Ecto neural progenitor cell (in vitro differentiated cells): ENCODE measurements around the gene CNTD1.
"Not testable (repeated sequence)": the region's sequence is repeated elsewhere in the genome, so short reads cannot be mapped to it uniquely, and the experiment has no call there.

Experiments
- DNase-seq: peaks from one replicate; pipeline ENCODE4 v3.0.0-alpha.2; 2018; ENCODE audit warnings: low spot score

The CNTD1 gene, protein sequence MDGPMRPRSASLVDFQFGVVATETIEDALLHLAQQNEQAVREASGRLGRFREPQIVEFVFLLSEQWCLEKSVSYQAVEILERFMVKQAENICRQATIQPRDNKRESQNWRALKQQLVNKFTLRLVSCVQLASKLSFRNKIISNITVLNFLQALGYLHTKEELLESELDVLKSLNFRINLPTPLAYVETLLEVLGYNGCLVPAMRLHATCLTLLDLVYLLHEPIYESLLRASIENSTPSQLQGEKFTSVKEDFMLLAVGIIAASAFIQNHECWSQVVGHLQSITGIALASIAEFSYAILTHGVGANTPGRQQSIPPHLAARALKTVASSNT

GRCh38 chr17:42798383-42799380, at the start of gene CNTD1, which contains the start of gene COA3:
CNTD1 (plus strand) TSS chr17:42798861; CDS start chr17:42799068, 207 bp downstream.
COA3 (minus strand) TSS chr17:42798704; CDS start chr17:42798681, 23 bp downstream.
- peak; percentile 96 for DNase-seq

- DNase-seq: no peak
Observed at GRCh38 chr17:42748908-42749798, 49.5 kb upstream of the CNTD1 start.

DNA sequence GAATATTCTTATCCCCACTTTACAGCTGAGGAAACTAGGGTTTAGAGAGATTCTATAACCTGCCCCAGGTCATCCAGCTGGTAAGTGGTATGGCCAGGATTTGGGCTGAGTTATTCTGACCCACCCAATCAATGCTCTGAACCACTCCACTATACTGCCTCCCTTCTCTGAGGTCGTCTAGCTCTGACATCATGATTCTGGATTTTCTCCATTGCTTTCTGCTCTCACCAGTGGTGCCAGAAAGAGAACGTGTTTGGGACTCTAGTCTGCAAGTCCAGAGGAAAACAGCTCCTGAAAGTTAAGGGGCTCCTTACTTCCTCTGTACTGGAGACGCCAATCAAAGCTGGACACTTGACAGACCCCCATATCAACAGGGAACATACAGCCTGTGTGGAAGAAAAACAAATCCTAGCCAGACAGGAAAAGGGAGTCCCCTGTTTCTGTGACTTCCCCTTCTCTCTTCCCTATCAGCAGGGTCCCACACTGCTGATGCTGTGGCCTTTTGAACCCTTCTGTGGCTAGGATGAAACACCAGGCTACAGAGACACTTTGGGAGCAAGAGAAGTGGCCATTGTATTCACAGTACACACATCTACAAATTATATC, 47.8 kb upstream of the CNTD1 start:
- DNase-seq: no peak

GRCh38 chr17:42751628-42752027, 47.0 kb upstream of the CNTD1 start:
- no peak for DNase-seq

DNA sequence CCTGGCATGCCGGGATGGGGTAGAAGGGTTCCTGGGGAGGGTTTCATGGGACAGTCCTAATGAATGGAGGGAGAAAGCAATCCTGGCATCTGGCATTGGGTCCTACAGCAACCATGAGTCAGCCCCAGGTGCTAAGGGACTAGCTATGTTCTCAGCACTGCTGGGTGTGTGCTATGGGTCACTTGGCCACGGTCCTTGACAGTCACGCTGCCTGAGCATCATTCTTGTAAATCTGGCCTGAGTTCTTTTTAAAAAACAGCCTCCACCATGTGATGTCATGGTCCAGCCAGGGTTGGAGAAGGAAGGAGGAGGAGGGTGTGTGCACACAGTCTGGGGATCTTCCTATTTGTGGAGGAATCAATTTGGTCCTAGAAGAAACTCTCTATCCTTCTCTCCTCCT, 43.9 kb upstream of the CNTD1 start:
- DNase-seq: no peak

DNA sequence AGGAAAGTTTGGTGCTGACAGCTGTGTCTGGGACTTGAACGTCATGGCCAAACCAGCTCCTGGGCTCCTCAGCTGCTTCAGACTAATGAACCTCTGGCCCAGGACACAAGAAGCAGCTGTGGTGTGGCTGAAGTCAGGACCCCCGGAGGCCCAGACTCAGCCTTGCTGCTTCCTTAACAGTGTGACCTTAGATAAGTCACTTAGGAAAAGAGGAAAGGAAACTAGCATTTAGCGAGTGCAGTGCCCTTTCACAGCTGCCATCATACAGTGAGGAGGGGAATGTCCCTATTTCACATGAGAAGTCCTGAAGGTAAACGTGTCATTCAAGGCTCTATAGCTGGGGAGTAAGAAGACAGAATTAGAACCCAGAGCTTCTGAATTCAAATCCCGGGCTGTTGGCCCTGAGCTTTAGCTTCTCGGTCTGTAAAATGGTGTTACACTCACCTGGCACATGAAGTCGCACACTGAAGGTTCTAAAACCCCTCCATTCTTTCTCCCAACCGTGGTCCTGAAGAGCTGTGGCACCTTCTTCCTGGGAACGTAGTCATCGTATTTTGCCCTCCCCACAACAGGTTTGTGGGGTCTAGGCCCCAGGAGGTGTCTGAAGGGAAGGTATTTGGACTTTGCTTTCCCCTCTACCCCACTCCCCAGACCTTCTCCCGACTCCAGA, 38.5 kb upstream of the CNTD1 start:
- no peak for DNase-seq

- peak; percentile 80 for DNase-seq
Observed at GRCh38 chr17:42760652-42761581, 37.7 kb upstream of the CNTD1 start, which contains the start of gene RAMP2. RAMP2 (plus strand) TSS chr17:42761227; CDS start chr17:42761262, 35 bp downstream.

DNA sequence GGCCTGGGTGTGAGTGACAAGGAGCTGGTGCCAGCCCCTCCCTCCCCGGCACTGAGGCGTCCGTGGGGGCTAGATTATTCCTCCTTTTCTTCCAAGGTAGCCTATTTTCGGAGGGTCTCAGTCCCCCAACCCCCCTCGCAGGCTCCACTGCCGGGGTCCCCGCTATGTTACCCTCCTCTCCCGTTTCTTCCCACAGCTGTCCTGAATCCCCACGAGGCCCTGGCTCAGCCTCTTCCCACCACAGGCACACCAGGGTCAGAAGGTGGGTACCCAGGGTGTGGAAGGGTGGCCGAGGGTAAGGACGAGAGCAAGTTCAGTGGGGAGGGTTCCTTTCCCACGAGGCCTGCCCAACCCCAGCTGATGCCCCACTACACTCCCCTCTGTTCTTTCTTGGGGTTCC, 37.0 kb upstream of the CNTD1 start:
- no peak for DNase-seq

GRCh38 chr17:42766124-42766523, 32.5 kb upstream of the CNTD1 start:
- no peak for DNase-seq

DNA sequence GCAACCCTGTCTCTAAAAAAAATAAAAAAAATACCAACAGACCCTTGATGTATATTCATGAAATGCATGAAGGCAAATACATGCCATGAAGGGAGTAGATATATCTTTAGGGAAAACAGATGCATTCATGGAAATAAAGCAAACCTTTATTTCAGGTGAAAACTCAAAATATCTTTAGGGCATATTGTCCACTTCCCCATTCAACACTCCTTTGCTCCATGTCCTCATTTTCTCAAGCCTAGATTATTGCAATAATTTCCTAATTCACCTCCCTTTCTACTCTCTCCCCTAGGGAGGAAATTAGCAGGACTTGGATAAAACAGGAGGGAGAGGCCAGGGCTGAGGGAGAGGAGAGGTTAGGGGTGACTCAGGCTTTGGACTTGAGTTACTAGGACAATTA, 31.1 kb upstream of the CNTD1 start:
- DNase-seq: no peak

DNA sequence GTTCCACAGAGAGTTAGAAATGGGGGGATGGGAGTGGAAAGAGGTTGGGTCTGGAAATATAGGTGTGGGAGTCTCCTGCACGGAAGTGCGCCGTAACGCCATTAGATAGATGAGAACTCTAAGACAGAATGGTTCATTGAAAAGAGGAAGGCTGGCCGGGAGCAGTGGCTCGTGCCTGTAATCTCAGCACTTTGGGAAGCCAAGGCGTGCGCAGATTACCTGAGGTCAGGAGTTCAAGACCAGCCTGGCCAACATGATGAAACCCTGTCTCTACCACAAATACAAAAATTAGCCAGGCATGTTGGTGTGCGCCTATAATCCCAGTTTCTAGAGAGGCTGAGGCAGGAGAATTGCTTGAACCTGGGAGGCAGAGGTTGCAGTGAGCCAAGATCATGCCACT, 30.7 kb upstream of the CNTD1 start:
- not testable (repeated sequence) for DNase-seq

- DNase-seq: not testable (repeated sequence)
Observed at GRCh38 chr17:42769964-42770363, 28.7 kb upstream of the CNTD1 start.

DNA sequence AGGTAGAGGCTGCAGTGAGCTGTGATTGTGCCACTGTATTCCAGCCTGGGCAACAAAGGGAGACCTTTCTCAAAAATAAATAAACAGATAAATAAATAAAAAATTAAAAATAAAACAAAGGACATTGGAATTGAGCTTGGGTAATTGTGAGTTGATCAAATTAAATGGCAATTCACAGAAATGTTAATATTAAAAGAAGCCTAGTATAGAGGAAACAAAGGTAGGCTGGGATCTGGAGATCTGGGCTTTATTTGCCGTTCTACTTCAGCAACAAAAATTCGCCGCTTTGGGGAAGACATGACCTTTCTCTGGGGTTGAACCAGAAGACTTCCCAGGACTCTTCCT, 25.7 kb upstream of the CNTD1 start:
- DNase-seq: no peak

- peak; percentile 86 for DNase-seq
Observed at GRCh38 chr17:42773290-42774035, 25.2 kb upstream of the CNTD1 start, which contains the start of gene VPS25. VPS25 (plus strand) TSS chr17:42773449; CDS start chr17:42773476, 27 bp downstream.

GRCh38 chr17:42774066-42774745, 24.5 kb upstream of the CNTD1 start:
- DNase-seq: no peak

DNA sequence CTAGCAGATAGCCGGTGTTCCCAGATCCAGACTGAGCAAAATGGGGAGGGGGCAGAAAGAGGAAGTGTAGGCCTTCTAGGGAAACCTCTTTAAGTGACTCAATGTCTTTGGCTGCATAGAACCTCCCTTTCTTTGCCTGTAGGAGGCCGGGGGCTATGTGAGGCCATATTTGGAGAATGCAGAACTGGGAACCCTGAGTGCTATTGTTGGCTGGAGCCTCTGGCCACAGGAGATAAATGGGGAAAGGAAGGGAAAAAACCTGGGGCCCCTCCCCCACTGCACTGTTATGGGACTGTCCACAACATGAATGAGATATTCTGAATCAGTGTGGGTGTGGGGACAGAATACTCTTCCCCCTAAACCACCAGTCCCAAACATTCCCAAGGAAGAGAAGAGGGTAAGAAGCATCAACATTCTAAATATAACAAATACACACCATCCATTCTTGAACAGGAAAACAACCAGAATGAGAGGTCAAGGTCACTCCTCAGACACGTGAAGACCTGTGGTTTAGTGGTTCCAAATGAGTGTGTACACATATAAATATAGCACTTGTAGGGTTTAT, 23.0 kb upstream of the CNTD1 start:
- DNase-seq: no peak

DNA sequence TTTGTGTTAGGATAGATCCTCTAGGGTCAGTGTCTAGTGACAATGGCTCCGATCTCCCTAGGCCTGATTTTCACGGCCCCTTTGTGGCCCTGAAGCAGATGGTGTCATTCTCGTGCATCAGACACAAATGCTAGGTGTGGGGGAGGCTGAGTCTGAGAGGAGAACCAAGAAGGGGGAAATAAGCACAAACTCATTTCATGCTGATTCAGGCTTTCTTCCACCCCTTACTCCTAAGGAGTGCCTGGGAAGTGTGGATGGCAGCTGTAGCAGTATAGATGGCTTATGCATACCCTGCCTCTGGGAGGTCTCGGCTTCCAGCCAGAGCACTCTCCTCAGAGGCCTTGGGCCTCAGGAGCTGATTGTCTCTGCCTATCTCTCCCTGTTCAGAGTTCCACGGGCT, 20.1 kb upstream of the CNTD1 start:
- DNase-seq: no peak
